UCSD-AML1 (cell line): ENCODE measurements around the gene UBASH3A.
A peak's percentile ranks its signal among the peaks of the same experiment; 100 is the strongest.

Experiments
- DNase-seq: peaks from one replicate; lab custom pipeline; 2025; ENCODE audit not compliant: unreplicated experiment; lab: John Stamatoyannopoulos, UW

The UBASH3A gene

GRCh38 chr21:42409366-42409765 lies 5.7 kb downstream of the UBASH3A start:
- DNase-seq, result no peak

GRCh38 chr21:42411197-42411869 lies 7.6 kb downstream of the UBASH3A start:
- DNase-seq, result peak; percentile 23

GRCh38 chr21:42411891-42412635 lies 8.4 kb downstream of the UBASH3A start:
- no peak for DNase-seq

GRCh38 chr21:42412636-42412933 lies 8.9 kb downstream of the UBASH3A start:
- no peak for DNase-seq

GRCh38 chr21:42413093-42413492 lies 9.4 kb downstream of the UBASH3A start:
- no peak for DNase-seq

- DNase-seq, result no peak
Measured at GRCh38 chr21:42413500-42413899, 9.8 kb downstream of the UBASH3A start.

- no peak for DNase-seq
Measured at GRCh38 chr21:42414066-42414465, 10.4 kb downstream of the UBASH3A start.

GRCh38 chr21:42414553-42414927 lies 10.8 kb downstream of the UBASH3A start:
- DNase-seq, result no peak

GRCh38 chr21:42414928-42415769 lies 11.4 kb downstream of the UBASH3A start:
- peak; percentile 54 for DNase-seq

- DNase-seq, result no peak
Measured at GRCh38 chr21:42417533-42417932, 13.8 kb downstream of the UBASH3A start.

- no peak for DNase-seq
Measured at GRCh38 chr21:42418886-42419285, 15.2 kb downstream of the UBASH3A start.

- no peak for DNase-seq
Measured at GRCh38 chr21:42419845-42420244, 16.1 kb downstream of the UBASH3A start.

GRCh38 chr21:42421018-42421793 lies 17.5 kb downstream of the UBASH3A start:
- no peak for DNase-seq

GRCh38 chr21:42423197-42423675 lies 19.5 kb downstream of the UBASH3A start:
- no peak for DNase-seq

- no peak for DNase-seq
Measured at GRCh38 chr21:42423685-42424084, 20.0 kb downstream of the UBASH3A start.

- peak; percentile 72 for DNase-seq
Measured at GRCh38 chr21:42424914-42425541, 21.3 kb downstream of the UBASH3A start.

- DNase-seq, result no peak
Measured at GRCh38 chr21:42425591-42425990, 21.9 kb downstream of the UBASH3A start.

GRCh38 chr21:42426424-42426823 lies 22.7 kb downstream of the UBASH3A start:
- DNase-seq, result no peak

GRCh38 chr21:42426876-42427480 lies 23.3 kb downstream of the UBASH3A start:
- no peak for DNase-seq

GRCh38 chr21:42427809-42428419 lies 24.2 kb downstream of the UBASH3A start:
- DNase-seq, result no peak
